HepG2 (cell line): ENCODE measurements around the gene ODAD4. TPM values are rescaled to one million over a fixed set of nuclear protein-coding genes. Genes with fewer than 3 reads are reported as not detected.
A peak's percentile ranks its signal among the peaks of the same experiment; 100 is the strongest.

Source experiments
- BCLAF1 ChIP-seq: fragments of 450-650 bp; IDR thresholded peaks from 2 replicates; pipeline ENCODE4 v1.6.1; 2017; ENCODE audit warnings: mild to moderate bottlenecking
- CREB3 ChIP-seq: sonication (generic); formaldehyde crosslinking; IDR thresholded peaks from 2 replicates; pipeline ENCODE4 v1.5.0; 2020; ENCODE audit warnings: missing genetic modification reagents
- ELF1 ChIP-seq: sonication (generic); formaldehyde crosslinking; IDR thresholded peaks from 2 replicates; pipeline ENCODE4 v1.4.0; 2020; ENCODE audit warnings: missing genetic modification reagents
- FUBP1 ChIP-seq: sonication (generic); formaldehyde crosslinking; IDR thresholded peaks from 2 replicates; pipeline ENCODE4 v1.5.1; 2020; ENCODE audit warnings: missing genetic modification reagents, mild to moderate bottlenecking, borderline replicate concordance
- GLMP ChIP-seq: sonication (generic); formaldehyde crosslinking; IDR thresholded peaks from 2 replicates; pipeline ENCODE4 v1.9.0; 2021; ENCODE audit warnings: missing genetic modification reagents, mild to moderate bottlenecking, borderline replicate concordance
- KAT7 ChIP-seq: IDR thresholded peaks from 2 replicates; pipeline ENCODE4 v1.6.1; 2018; ENCODE audit warnings: borderline replicate concordance, missing compliant biosample characterization
- MXI1 ChIP-seq: IDR thresholded peaks from 3 replicates; pipeline ENCODE4 v1.6.1; 2012; ENCODE audit warnings: low read depth, low read length, inconsistent platforms, borderline replicate concordance
- NFATC3 ChIP-seq: sonication (generic); formaldehyde crosslinking; IDR thresholded peaks from 2 replicates; pipeline ENCODE4 v1.5.1; 2020; ENCODE audit warnings: mild to moderate bottlenecking, missing genetic modification reagents
- POLR2A ChIP-seq, 2 experiments: IDR thresholded peaks; 2 replicates each; pipeline ENCODE4 v1.6.1; 2011; ENCODE audit warnings: low read depth in 2 of 2, low read length in 2 of 2, mild to moderate bottlenecking in 1 of 2, moderate library complexity in 1 of 2; ENCODE audit not compliant: insufficient read depth in 1 of 2
- REPIN1 ChIP-seq: sonication (generic); formaldehyde crosslinking; IDR thresholded peaks from 2 replicates; pipeline ENCODE4 v1.8.0; 2022; ENCODE audit warnings: missing genetic modification reagents, low read depth, mild to moderate bottlenecking, borderline replicate concordance
- U2AF1 ChIP-seq: fragments of 200-400 bp; formaldehyde crosslinking; optimal IDR thresholded peaks from 2 replicates; pipeline ENCODE3; 2017; ENCODE audit warnings: mild to moderate bottlenecking, low read depth, low read length
- ZBTB7B ChIP-seq: sonication (generic); formaldehyde crosslinking; IDR thresholded peaks from 2 replicates; pipeline ENCODE4 v1.4.0; 2020; ENCODE audit warnings: missing genetic modification reagents
- ZKSCAN8 ChIP-seq: IDR thresholded peaks from 2 replicates; pipeline ENCODE4 v1.6.1; 2016; ENCODE audit warnings: borderline replicate concordance, missing genetic modification reagents, missing compliant biosample characterization
- ZNF18 ChIP-seq: sonication (generic); formaldehyde crosslinking; IDR thresholded peaks from 2 replicates; pipeline ENCODE4 v1.8.0; 2022; ENCODE audit warnings: mild to moderate bottlenecking, missing genetic modification reagents; ENCODE audit not compliant: insufficient replicate concordance
- ZNF225 ChIP-seq: sonication (generic); formaldehyde crosslinking; IDR thresholded peaks from 2 replicates; pipeline ENCODE4 v1.4.0; 2020; ENCODE audit warnings: mild to moderate bottlenecking, missing genetic modification reagents
- ZNF253 ChIP-seq: sonication (generic); formaldehyde crosslinking; IDR thresholded peaks from 2 replicates; pipeline ENCODE4 v1.8.0; 2022; ENCODE audit warnings: mild to moderate bottlenecking, missing genetic modification reagents, borderline replicate concordance
- ZNF292 ChIP-seq: sonication (generic); formaldehyde crosslinking; IDR thresholded peaks from 2 replicates; pipeline ENCODE4 v1.8.1; 2022; ENCODE audit warnings: mild to moderate bottlenecking, low read depth, missing genetic modification reagents, borderline replicate concordance
- ZNF580 ChIP-seq: IDR thresholded peaks from 2 replicates; pipeline ENCODE4 v1.6.1; 2016; ENCODE audit warnings: low read depth, borderline replicate concordance
- polyA plus RNA-seq, 8 experiments: library from polyadenylated mRNA; depleted of rRNA in 3 of 8; stranded (reverse) in 7 of 8; unstranded in 1 of 8; fragments of >200 nt; fragmentation: Illumina TruSeq in 4 of 8; extraction: Trizol in 4 of 8; gene quantifications; 2 replicates each; pipeline versions ENCODE4 v1.2.1 to v1.2.3, GENCODE V29; 2011 to 2016; ENCODE audit warnings: low read depth in 4 of 8, missing spikeins in 1 of 8, mixed read lengths in 1 of 8; ENCODE audit not compliant: insufficient read depth in 1 of 8
- total RNA-seq, 5 experiments: library from RNA; depleted of rRNA; stranded (reverse); fragments of >200 nt; fragmentation: Illumina TruSeq; extraction: Trizol; gene quantifications; 2 replicates each; pipeline ENCODE4 v1.2.3, GENCODE V29; 2016; ENCODE audit warnings: low read depth in 1 of 5

Gene ODAD4
- total and polyA plus RNA-seq, 2 of the 13 experiments (the other 11 are each of a cell fraction or from before 2014, with no cell fraction given): 0.48 to 0.53 TPM

GRCh38 chr17:41959336-41960095 lies 29.1 kb downstream of the ODAD4 start (continued):
- TF ChIP-seq BCLAF1 (no peak), KAT7 (CRISPR knock-in tag) (peak; percentile 61; the same call in 1 of the 2 replicates), MXI1 (peak; percentile 45; the same call in 1 of the 3 replicates), ZNF18 (peak; percentile 89), POLR2A (IDR thresholded peaks at IDR 0.05; ENCODE audit: insufficient read depth in 1 of 2, low read depth in 2 of 2, low read length in 2 of 2) (peak; percentile 45 to 57; a peak in 3 of 4 replicates), REPIN1 (CRISPR knock-in tag) (peak; percentile 89), ZNF253 (no peak), ZKSCAN8 (CRISPR knock-in tag) (peak; percentile 31; the same call in 1 of the 2 replicates), FUBP1 (CRISPR knock-in tag) (0 out of 2 replicates have a peak, but pooled peaks have one; percentile 81), ZBTB7B (peak; percentile 78), U2AF1 (no peak), ZNF292 (CRISPR knock-in tag) (0 out of 2 replicates have a peak, but pooled peaks have one; percentile 70), ZNF580 (CRISPR knock-in tag) (no peak; the same call in none of the 2 replicates), NFATC3 (no peak), GLMP (CRISPR knock-in tag) (no peak), ZNF225 (CRISPR knock-in tag) (0 out of 2 replicates have a peak, but pooled peaks have one; percentile 24), CREB3 (0 out of 2 replicates have a peak, but pooled peaks have one; percentile 13), ELF1 (0 out of 2 replicates have a peak, but pooled peaks have one; percentile 7)
